HuH-7 (cell line): ENCODE measurements around the gene POMT1.
A peak's percentile ranks its signal among the peaks of the same experiment; 100 is the strongest.
"Not testable (repeated sequence)": the region's sequence is repeated elsewhere in the genome, so short reads cannot be mapped to it uniquely, and the experiment has no call there.

ENCODE experiments used
- DNase-seq: peaks from one replicate; pipeline ENCODE4 v3.0.0; 2011; ENCODE audit warnings: low spot score

Gene POMT1

GRCh38 chr9:131525643-131526565, 23.2 kb downstream of the POMT1 start:
- DNase-seq = peak; percentile 3

GRCh38 chr9:131528186-131528585, 25.5 kb downstream of the POMT1 start:
- no peak for DNase-seq

- no peak for DNase-seq
These were observed 26.3 kb downstream of the POMT1 start for GRCh38 chr9:131528886-131529505.

- peak; percentile 22 for DNase-seq
These were observed 27.2 kb downstream of the POMT1 start for GRCh38 chr9:131529597-131530545.

- DNase-seq = peak; percentile 97
These were observed 27.8 kb downstream of the POMT1 start for GRCh38 chr9:131530546-131530919.

GRCh38 chr9:131530920-131531832, 28.5 kb downstream of the POMT1 start, which contains the start of gene UCK1:
TSS of gene UCK1 (minus strand) at chr9:131531263. CDS start at chr9:131531174, 89 bp downstream.
- DNase-seq = peak; percentile 98

- DNase-seq = no peak
These were observed 32.1 kb downstream of the POMT1 start for GRCh38 chr9:131534721-131535237.

GRCh38 chr9:131537946-131538345, 35.2 kb downstream of the POMT1 start:
- no peak for DNase-seq

- DNase-seq = no peak
These were observed 36.7 kb downstream of the POMT1 start for GRCh38 chr9:131539223-131539923.

GRCh38 chr9:131543141-131543540, 40.4 kb downstream of the POMT1 start:
- DNase-seq = no peak

GRCh38 chr9:131545003-131545785, 42.5 kb downstream of the POMT1 start, which contains the start of gene PRRT1B:
TSS of gene PRRT1B (plus strand) at chr9:131545523. CDS start at chr9:131545616, 93 bp downstream.
- peak; percentile 97 for DNase-seq

GRCh38 chr9:131545786-131546335, 43.1 kb downstream of the POMT1 start:
- peak; percentile 63 for DNase-seq

GRCh38 chr9:131546336-131547084, 43.8 kb downstream of the POMT1 start:
- DNase-seq = peak; percentile 93

- DNase-seq = not testable (repeated sequence)
These were observed 46.5 kb downstream of the POMT1 start for GRCh38 chr9:131549186-131549585.

GRCh38 chr9:131550465-131550864, 47.7 kb downstream of the POMT1 start:
- DNase-seq = not testable (repeated sequence)

GRCh38 chr9:131552030-131552429, 49.3 kb downstream of the POMT1 start:
- no peak for DNase-seq

- DNase-seq = no peak
These were observed 51.5 kb downstream of the POMT1 start for GRCh38 chr9:131554087-131554842.
